GM12864 (cell line): Measurements from ENCODE around the gene TPMT.

ENCODE experiments used
- DNase-seq: peaks from one replicate; pipeline ENCODE4 v3.0.0-alpha.2; 2011; ENCODE audit warnings: low read depth
- H3K4me3 ChIP-seq: 2 replicates; pipeline ENCODE4 v1.5.1; 2011; ENCODE audit warnings: mild to moderate bottlenecking, low read depth, low read length, control low read depth
- TF ChIP-seq, protein P1 (sequence below): IDR thresholded peaks from 2 replicates; pipeline ENCODE4 v1.5.1; 2011; ENCODE audit warnings: low read depth, mild to moderate bottlenecking, moderate library complexity, low read length, control low read depth, inconsistent platforms; ENCODE audit errors: missing control alignments

The TPMT gene

DNA sequence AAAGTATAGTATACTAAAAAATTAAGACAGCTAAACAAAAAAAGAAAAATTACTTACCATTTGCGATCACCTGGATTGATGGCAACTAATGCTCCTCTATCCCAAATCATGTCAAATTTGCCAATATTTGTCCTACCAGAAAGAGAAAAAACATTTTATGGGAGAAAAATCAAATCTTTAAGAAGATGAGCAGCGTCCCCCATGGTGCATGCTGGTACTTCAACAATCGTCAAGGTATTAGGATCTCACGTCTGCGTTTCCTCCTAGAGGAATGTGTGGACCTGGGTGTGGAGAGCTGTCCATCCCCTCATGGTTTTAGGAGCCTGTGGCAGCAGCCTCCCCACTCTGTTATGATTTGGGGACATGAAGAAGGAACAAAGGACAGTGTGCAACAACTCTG lies 16.0 kb downstream of the TPMT start:
- H3K4me3 ChIP-seq: no peak overlapping the region
- TF ChIP-seq, protein P1, sequence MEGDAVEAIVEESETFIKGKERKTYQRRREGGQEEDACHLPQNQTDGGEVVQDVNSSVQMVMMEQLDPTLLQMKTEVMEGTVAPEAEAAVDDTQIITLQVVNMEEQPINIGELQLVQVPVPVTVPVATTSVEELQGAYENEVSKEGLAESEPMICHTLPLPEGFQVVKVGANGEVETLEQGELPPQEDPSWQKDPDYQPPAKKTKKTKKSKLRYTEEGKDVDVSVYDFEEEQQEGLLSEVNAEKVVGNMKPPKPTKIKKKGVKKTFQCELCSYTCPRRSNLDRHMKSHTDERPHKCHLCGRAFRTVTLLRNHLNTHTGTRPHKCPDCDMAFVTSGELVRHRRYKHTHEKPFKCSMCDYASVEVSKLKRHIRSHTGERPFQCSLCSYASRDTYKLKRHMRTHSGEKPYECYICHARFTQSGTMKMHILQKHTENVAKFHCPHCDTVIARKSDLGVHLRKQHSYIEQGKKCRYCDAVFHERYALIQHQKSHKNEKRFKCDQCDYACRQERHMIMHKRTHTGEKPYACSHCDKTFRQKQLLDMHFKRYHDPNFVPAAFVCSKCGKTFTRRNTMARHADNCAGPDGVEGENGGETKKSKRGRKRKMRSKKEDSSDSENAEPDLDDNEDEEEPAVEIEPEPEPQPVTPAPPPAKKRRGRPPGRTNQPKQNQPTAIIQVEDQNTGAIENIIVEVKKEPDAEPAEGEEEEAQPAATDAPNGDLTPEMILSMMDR: no peak
- DNase-seq: no peak

DNA sequence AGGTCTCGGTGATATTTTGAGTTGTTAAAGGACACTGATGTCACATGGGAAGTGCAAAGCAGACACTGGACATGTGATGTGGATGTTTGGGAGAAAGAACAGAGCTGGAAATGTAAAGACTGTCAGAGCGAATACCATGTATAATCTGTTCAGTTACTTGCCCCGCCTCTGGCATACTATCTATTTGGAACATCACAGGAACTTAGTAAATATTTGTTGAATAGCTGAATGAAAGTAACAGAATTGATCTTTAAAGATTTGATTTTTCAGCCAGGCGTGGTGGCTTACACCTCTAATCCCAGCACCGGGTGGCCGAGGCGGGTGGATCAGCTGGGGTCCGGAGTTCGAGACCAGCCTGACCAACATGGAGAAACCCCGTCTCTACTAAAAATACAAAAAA lies 18.6 kb downstream of the TPMT start:
- no peak overlapping the region for H3K4me3 ChIP-seq
- DNase-seq: no peak
- TF ChIP-seq, protein P1: no peak

DNA sequence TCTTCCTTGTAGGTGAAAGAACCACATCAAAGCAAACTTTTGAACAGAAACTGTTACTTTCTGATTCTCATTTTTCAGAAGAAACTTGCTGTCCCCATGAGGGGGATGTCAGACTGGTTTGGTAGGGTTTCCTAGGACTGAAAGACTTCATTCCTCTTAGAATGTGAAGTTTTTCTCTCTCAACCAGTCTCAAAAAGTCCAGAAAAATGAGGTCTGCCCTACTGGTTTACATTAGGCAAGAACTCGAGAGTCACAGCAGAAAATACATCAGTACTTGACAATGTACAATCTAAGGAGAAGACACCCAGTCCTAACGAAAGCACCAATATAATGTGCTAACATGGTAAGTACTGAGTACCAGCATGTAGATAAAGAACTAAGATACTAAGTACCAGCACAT lies 19.7 kb downstream of the TPMT start:
- DNase-seq: no peak
- no peak overlapping the region for H3K4me3 ChIP-seq
- TF ChIP-seq, protein P1: no peak

DNA sequence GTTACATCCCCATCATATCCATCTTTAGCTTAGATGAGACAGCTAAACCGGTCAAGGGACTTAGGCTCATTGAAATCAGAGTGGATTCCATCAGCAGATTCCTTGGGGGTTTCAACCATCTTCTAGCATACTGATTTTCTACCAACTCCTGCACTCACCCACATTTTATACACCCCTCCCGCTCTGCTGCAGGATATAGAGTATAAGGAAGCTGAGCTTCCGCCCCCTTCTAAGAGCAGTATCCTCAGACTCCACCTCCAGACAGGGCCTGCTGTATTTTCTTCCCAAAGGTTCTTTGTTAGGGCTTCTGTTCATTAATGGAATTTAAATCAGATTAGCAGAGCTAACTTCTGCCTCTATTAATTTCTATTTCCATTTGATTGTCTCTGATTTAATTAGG lies 22.5 kb downstream of the TPMT start:
- TF ChIP-seq, protein P1: no peak
- H3K4me3 ChIP-seq: no peak overlapping the region
- DNase-seq: no peak

DNA sequence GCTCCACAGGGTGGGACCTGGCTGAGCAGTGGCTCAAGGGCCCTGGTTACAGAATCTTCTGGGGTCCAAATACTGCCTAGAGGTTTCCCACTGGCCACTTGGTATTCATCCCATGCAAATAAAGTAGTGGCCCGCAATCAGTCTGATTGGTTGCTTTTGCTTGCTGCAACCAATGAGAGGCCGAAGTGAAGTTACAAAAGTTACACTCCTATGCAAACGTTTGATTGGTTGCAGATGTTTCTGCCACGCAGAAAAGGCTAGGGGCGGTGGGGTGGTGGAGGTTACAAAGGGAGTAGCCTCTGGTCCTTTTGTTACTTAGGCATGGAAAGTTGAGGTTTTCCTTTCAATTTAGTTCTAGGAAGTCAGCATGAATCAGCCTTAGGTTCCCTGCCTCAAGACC lies 28.8 kb downstream of the TPMT start:
- DNase-seq: no peak
- H3K4me3 ChIP-seq: no peak overlapping the region

DNA sequence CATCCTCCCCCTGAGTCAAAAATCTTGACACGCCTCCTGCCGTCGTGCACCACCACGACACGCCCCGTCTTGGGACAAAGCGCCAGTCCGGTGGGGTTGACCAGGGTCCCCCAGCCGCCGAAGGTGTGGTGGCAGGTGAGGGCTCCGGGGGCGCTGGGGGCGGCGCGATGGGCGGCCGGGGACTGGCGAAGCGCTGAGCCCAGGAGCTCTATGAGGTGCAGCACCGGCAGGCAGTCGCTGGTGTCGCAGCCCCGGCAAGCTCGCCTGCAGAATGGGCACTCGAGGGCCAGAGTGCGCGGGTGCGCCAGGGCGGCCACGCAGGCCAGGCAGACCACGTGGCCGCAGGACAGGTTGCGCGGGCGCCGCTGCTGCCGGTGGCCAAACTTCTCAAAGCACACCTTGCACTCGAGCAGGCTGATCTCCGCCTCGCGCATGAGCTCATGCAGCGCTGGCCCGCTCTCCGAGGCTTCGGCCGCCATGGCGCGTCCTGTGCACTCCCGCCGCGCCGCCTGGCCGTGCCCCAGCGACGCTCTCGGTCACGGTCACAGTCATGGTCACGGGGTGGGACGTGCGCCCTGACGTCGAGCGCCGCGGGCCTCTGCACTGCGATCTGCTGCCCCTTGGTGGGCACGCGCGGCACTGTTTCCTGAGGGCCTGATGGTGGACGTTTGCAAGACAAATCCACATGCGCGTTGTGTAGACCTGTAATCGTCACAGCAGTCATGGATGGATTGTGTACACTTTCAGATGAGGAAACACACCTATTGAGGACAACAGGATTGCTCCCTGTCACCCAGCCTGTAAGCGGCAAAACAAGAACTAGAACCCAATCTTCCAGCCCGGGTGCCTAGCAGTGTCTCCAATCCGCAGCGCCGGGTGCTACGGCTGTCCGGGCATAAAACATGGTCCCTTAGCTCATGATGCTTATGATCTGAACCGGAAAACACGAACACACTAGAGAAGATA lies 32.5 kb downstream of the TPMT start, which contains the start of gene NHLRC1:
NHLRC1 (minus strand) TSS at position 550 of the 966 bp plus-strand sequence; CDS start at position 479, 71 bp downstream.
- peak within 1 kb of the TSS; percentile 48 for H3K4me3 ChIP-seq
- peak; percentile 27 for DNase-seq
- TF ChIP-seq, protein P1: peak; percentile 74

More for the DNA sequence above, 28.8 kb downstream of the TPMT start:
- TF ChIP-seq, protein P1: no peak
